ENCODE results near the gene EPN1. TPM values are rescaled to one million over a fixed set of nuclear protein-coding genes. Genes with fewer than 3 reads are reported as not detected.
A peak's percentile ranks its signal among the peaks of the same experiment; 100 is the strongest.

Gene EPN1
- polyA plus RNA-seq, 6 donors from 2014 or later: 1.0 to 28.9 (median 13.8) TPM

GRCh38 chr19:55690109-55690768 lies 15.2 kb downstream of the EPN1 start:
- no peak for DNase-seq
- H3K27ac Mint-ChIP-seq: peak overlapping the region in 1 of 6 donors; percentile 19
- peaks cover 0 to 4% of the 10 kb centered on the region in 2 donors for H3K36me3 Mint-ChIP-seq
- H3K9me3 Mint-ChIP-seq: no peaks in the 10 kb centered on the region
- H3K27me3 Mint-ChIP-seq: no peaks in the 10 kb centered on the region
- peaks cover 13 to 32% (median 29%) of the 10 kb centered on the region in 3 donors for H3K4me1 Mint-ChIP-seq
- ATAC-seq (ENCODE audit: low read depth in 2 of 2): no peak
- no peak overlapping the region for H3K4me3 Mint-ChIP-seq

- H3K9me3 Mint-ChIP-seq: no peaks in the 10 kb centered on the region
- peaks cover 12 to 30% (median 23%) of the 10 kb centered on the region in 3 donors for H3K4me1 Mint-ChIP-seq
- peak overlapping the region in 2 of 6 donors; percentile 19 to 71 for H3K27ac Mint-ChIP-seq
- no peak overlapping the region for H3K4me3 Mint-ChIP-seq
- DNase-seq (no peak), ATAC-seq (ENCODE audit: low read depth in 2 of 2) (no peak)
- peaks cover 0 to 6% of the 10 kb centered on the region in 2 donors for H3K36me3 Mint-ChIP-seq
- no peaks in the 10 kb centered on the region for H3K27me3 Mint-ChIP-seq
These were observed 15.9 kb downstream of the EPN1 start for GRCh38 chr19:55690769-55691545.

GRCh38 chr19:55691561-55692481 lies 16.8 kb downstream of the EPN1 start:
- Mint-ChIP-seq H3K4me3 (no peak overlapping the region), H3K27ac (peak overlapping the region in 1 of 6 donors; percentile 66), H3K4me1 (peaks cover 7 to 23% (median 22%) of the 10 kb centered on the region in 3 donors), H3K27me3 (no peaks in the 10 kb centered on the region), H3K36me3 (peaks cover 0 to 6% of the 10 kb centered on the region in 2 donors), H3K9me3 (no peaks in the 10 kb centered on the region)
- DNase-seq (no peak), ATAC-seq (ENCODE audit: low read depth in 2 of 2) (no peak)

- ATAC-seq (ENCODE audit: low read depth in 2 of 2) (no peak), DNase-seq (no peak)
- Mint-ChIP-seq H3K4me3 (no peak overlapping the region), H3K27me3 (no peaks in the 10 kb centered on the region), H3K9me3 (no peaks in the 10 kb centered on the region), H3K27ac (no peak overlapping the region), H3K36me3 (peaks cover 0 to 6% of the 10 kb centered on the region in 2 donors), H3K4me1 (peaks cover 7 to 17% (median 16%) of the 10 kb centered on the region in 3 donors)
These were observed 17.7 kb downstream of the EPN1 start for GRCh38 chr19:55692681-55693081.

GRCh38 chr19:55693336-55693974 lies 18.4 kb downstream of the EPN1 start:
- no peaks in the 10 kb centered on the region for H3K9me3 Mint-ChIP-seq
- H3K4me3 Mint-ChIP-seq: no peak overlapping the region
- H3K36me3 Mint-ChIP-seq: peaks cover 0 to 6% of the 10 kb centered on the region in 2 donors
- H3K27ac Mint-ChIP-seq: peak overlapping the region in 1 of 6 donors; percentile 74
- ATAC-seq (ENCODE audit: low read depth in 2 of 2): no peak
- no peaks in the 10 kb centered on the region for H3K27me3 Mint-ChIP-seq
- H3K4me1 Mint-ChIP-seq: peaks cover 2 to 13% (median 8%) of the 10 kb centered on the region in 3 donors
- no peak for DNase-seq

GRCh38 chr19:55694241-55694655 lies 19.2 kb downstream of the EPN1 start:
- Mint-ChIP-seq H3K4me3 (peak overlapping the region in 1 of 8 donors; percentile 40), H3K27ac (peak overlapping the region in 1 of 6 donors; percentile 22), H3K9me3 (no peaks in the 10 kb centered on the region), H3K36me3 (peaks cover 0 to 6% of the 10 kb centered on the region in 2 donors), H3K27me3 (no peaks in the 10 kb centered on the region), H3K4me1 (peaks cover 0 to 5% (median 0%) of the 10 kb centered on the region in 3 donors)
- DNase-seq (no peak), ATAC-seq (ENCODE audit: low read depth in 2 of 2) (no peak)

GRCh38 chr19:55694656-55695491 lies 19.8 kb downstream of the EPN1 start:
- Mint-ChIP-seq H3K4me1 (peaks cover 0 to 4% (median 0%) of the 10 kb centered on the region in 3 donors), H3K27ac (no peak overlapping the region)
- DNase-seq: no peak

GRCh38 chr19:55695511-55696290 lies 20.7 kb downstream of the EPN1 start:
- no peak for DNase-seq
- Mint-ChIP-seq H3K4me1 (peaks cover 0 to 4% (median 0%) of the 10 kb centered on the region in 3 donors), H3K27ac (peak overlapping the region in 1 of 6 donors; percentile 83), H3K27me3 (no peaks in the 10 kb centered on the region), H3K4me3 (no peak overlapping the region), H3K9me3 (no peaks in the 10 kb centered on the region), H3K36me3 (peaks cover 0 to 6% of the 10 kb centered on the region in 2 donors)
- ATAC-seq (ENCODE audit: low read depth in 2 of 2): no peak

More at GRCh38 chr19:55694656-55695491, 19.8 kb downstream of the EPN1 start:
- Mint-ChIP-seq H3K4me3 (peak overlapping the region in 1 of 8 donors; percentile 40), H3K9me3 (no peaks in the 10 kb centered on the region), H3K27me3 (no peaks in the 10 kb centered on the region), H3K36me3 (peaks cover 0 to 6% of the 10 kb centered on the region in 2 donors)
- ATAC-seq (ENCODE audit: low read depth in 2 of 2): no peak

GRCh38 chr19:55696301-55697068 lies 21.5 kb downstream of the EPN1 start:
- peaks cover 0 to 4% (median 0%) of the 10 kb centered on the region in 3 donors for H3K4me1 Mint-ChIP-seq
- H3K27me3 Mint-ChIP-seq: no peaks in the 10 kb centered on the region
- peaks cover 0 to 6% of the 10 kb centered on the region in 2 donors for H3K36me3 Mint-ChIP-seq
- DNase-seq: no peak
- no peak overlapping the region for H3K4me3 Mint-ChIP-seq
- peak overlapping the region in 2 of 6 donors; percentile 10 to 38 for H3K27ac Mint-ChIP-seq
- H3K9me3 Mint-ChIP-seq: no peaks in the 10 kb centered on the region
- no peak for ATAC-seq (ENCODE audit: low read depth in 2 of 2)

GRCh38 chr19:55697069-55697440 lies 22.0 kb downstream of the EPN1 start:
- no peak overlapping the region for H3K4me3 Mint-ChIP-seq
- H3K27me3 Mint-ChIP-seq: no peaks in the 10 kb centered on the region
- DNase-seq (no peak), ATAC-seq (ENCODE audit: low read depth in 2 of 2) (no peak)
- peaks cover 0 to 6% of the 10 kb centered on the region in 2 donors for H3K36me3 Mint-ChIP-seq
- no peaks in the 10 kb centered on the region for H3K9me3 Mint-ChIP-seq
- peaks cover 0 to 4% (median 0%) of the 10 kb centered on the region in 3 donors for H3K4me1 Mint-ChIP-seq
- peak overlapping the region in 2 of 6 donors; percentile 10 to 38 for H3K27ac Mint-ChIP-seq

- no peaks in the 10 kb centered on the region for H3K9me3 Mint-ChIP-seq
- H3K27me3 Mint-ChIP-seq: no peaks in the 10 kb centered on the region
- peaks cover 0 to 6% of the 10 kb centered on the region in 2 donors for H3K36me3 Mint-ChIP-seq
- ATAC-seq (ENCODE audit: low read depth in 2 of 2): no peak
- peak overlapping the region in 2 of 6 donors; percentile 41 to 48 for H3K27ac Mint-ChIP-seq
- no peak overlapping the region for H3K4me3 Mint-ChIP-seq
- H3K4me1 Mint-ChIP-seq: peaks cover 0 to 4% (median 0%) of the 10 kb centered on the region in 3 donors
- DNase-seq: no peak
These were observed 22.7 kb downstream of the EPN1 start for GRCh38 chr19:55697698-55698097.

Data from naive B cell (primary cell).